ENCODE data around the gene ACOXL. TPM values are rescaled to one million over a fixed set of nuclear protein-coding genes. Genes with fewer than 3 reads are reported as not detected.

ACOXL gene
- total RNA-seq, 2 donors from 2014 or later = 0.52 TPM; not detected in 1

DNA sequence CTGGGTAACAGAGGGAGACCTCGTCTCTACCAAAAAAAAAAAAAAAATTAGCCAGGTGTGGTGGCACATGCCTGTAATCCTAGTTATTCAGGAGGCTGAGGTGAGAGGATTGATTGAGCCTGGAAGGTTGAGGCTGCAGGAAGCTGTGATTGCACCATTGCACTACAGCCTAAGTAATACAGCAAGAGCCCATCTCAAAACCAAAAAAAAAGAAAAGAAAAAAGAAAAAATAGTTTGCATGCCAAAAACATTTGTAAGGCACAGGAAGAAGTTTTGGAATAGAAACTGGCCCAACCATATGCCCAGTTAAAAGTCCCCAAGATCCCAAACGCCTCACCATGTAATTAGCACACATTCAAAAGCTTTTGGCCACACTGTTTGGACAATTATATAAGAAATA lies 13.4 kb upstream of the ACOXL start:
- no peak overlapping the region for H3K4me3 ChIP-seq
- no peak overlapping the region for H3K27ac ChIP-seq
- H3K36me3 ChIP-seq (replicated peaks in 1 of 2; ENCODE audit: insufficient read depth in 1 of 2, low read depth in 2 of 2) = no peaks in the 10 kb centered on the region
- TF ChIP-seq, protein P1, sequence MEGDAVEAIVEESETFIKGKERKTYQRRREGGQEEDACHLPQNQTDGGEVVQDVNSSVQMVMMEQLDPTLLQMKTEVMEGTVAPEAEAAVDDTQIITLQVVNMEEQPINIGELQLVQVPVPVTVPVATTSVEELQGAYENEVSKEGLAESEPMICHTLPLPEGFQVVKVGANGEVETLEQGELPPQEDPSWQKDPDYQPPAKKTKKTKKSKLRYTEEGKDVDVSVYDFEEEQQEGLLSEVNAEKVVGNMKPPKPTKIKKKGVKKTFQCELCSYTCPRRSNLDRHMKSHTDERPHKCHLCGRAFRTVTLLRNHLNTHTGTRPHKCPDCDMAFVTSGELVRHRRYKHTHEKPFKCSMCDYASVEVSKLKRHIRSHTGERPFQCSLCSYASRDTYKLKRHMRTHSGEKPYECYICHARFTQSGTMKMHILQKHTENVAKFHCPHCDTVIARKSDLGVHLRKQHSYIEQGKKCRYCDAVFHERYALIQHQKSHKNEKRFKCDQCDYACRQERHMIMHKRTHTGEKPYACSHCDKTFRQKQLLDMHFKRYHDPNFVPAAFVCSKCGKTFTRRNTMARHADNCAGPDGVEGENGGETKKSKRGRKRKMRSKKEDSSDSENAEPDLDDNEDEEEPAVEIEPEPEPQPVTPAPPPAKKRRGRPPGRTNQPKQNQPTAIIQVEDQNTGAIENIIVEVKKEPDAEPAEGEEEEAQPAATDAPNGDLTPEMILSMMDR (IDR thresholded peaks at IDR 0.05) = no peak
- TF ChIP-seq POLR2A (IDR thresholded peaks at IDR 0.05) = no peak
- ATAC-seq = no peak
- H3K9me3 ChIP-seq = no peaks in the 10 kb centered on the region
- intact Hi-C loops (cut with DNase I) = no loop called here
- WGBS, 2 donors = 54 to 62% methylated on average over 2 of the region's 2 CpGs
- no peaks in the 10 kb centered on the region for H3K4me1 ChIP-seq
- no peaks in the 10 kb centered on the region for H3K27me3 ChIP-seq
- DNase-seq = no peak

DNA sequence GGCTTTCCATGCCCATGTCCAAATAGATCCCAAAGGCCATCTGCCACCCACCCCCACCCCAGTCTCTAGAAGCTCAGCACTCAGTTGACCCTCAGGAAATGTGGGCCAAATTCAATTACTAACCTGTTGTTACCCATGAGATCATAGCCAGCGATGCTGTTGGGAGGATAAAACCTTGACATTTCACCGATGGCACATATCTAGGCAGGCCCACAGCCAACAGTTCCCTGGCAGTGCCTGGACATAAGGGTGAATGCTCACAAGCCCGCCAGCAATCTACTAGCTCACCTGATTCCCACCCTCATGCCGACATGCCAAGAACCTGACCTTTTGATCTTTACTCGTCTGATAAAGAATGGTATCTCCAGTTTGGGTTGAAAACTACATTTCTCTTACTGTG lies 11.8 kb upstream of the ACOXL start:
- no peaks in the 10 kb centered on the region for H3K9me3 ChIP-seq
- no peaks in the 10 kb centered on the region for H3K36me3 ChIP-seq (replicated peaks in 1 of 2; ENCODE audit: insufficient read depth in 1 of 2, low read depth in 2 of 2)
- no peaks in the 10 kb centered on the region for H3K27me3 ChIP-seq
- no peak for TF ChIP-seq POLR2A (IDR thresholded peaks at IDR 0.05)
- TF ChIP-seq, protein P1 (IDR thresholded peaks at IDR 0.05) = no peak
- no peak for ATAC-seq
- no peak overlapping the region for H3K27ac ChIP-seq
- no peak overlapping the region for H3K4me3 ChIP-seq
- no peaks in the 10 kb centered on the region for H3K4me1 ChIP-seq
- no peak for DNase-seq
- WGBS, 2 donors = 35 to 37% methylated on average over 5 of the region's 5 CpGs
- intact Hi-C loops (cut with DNase I) = no loop called here

DNA sequence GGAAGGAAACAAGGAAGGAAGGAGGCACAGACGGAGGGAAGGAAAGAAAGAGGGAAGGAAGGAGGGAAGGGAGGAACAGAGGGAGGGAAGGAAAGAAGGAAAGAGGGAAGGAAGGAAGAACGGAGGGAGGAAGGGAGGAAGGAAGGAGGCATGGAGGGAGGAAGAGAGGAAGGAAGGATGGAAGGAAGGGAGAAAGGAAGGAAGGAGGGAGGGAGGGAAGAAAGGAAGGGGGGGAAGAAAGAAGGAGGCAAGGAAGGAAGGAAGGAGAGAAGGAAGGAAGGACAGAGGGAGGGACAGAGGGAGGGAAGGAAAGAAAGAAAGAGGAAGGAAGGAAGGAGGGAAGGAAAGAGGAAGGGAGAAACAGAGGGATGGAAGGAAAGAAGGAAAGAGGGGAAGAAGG lies 7.6 kb upstream of the ACOXL start:
- Histone ChIP-seq H3K4me3 (no peak overlapping the region), H3K4me1 (no peaks in the 10 kb centered on the region), H3K27ac (no peak overlapping the region), H3K27me3 (no peaks in the 10 kb centered on the region), H3K9me3 (no peaks in the 10 kb centered on the region), H3K36me3 (replicated peaks in 1 of 2; ENCODE audit: insufficient read depth in 1 of 2, low read depth in 2 of 2) (no peaks in the 10 kb centered on the region)
- 60 to 69% methylated on average over 2 of the region's 2 CpGs for WGBS, 2 donors
- intact Hi-C loops (cut with DNase I) = no loop called here
- no peak for ATAC-seq
- DNase-seq = no peak
- TF ChIP-seq, protein P1 (IDR thresholded peaks at IDR 0.05) = no peak
- TF ChIP-seq POLR2A (IDR thresholded peaks at IDR 0.05) = no peak

DNA sequence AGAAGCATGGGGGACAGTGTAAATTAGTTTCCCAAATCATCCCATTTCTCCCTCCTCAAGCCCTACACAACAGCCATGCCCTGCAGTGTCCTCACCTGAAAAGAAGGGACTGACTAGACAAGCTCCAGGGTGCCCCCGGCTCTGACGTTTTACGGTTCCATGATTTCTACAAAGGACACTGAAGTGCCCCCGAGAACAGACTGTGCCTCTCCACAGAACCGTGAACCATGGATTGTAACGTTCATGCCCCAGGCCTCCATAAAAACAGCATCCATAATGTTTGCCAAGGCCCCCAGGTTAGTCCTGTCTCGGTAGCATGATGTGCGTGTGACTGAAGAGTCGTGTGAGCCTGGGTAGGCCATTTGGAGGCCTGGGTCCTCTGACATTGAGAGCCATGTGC lies 7.0 kb upstream of the ACOXL start:
- no peak for DNase-seq
- Histone ChIP-seq H3K9me3 (no peaks in the 10 kb centered on the region), H3K4me3 (no peak overlapping the region), H3K36me3 (replicated peaks in 1 of 2; ENCODE audit: insufficient read depth in 1 of 2, low read depth in 2 of 2) (no peaks in the 10 kb centered on the region), H3K27me3 (no peaks in the 10 kb centered on the region), H3K27ac (no peak overlapping the region), H3K4me1 (no peaks in the 10 kb centered on the region)
- TF ChIP-seq, protein P1 (IDR thresholded peaks at IDR 0.05) = no peak
- no peak for TF ChIP-seq POLR2A (IDR thresholded peaks at IDR 0.05)
- no peak for ATAC-seq
- intact Hi-C loops (cut with DNase I) = no loop called here
- 81 to 88% methylated on average over 9 of the region's 9 CpGs for WGBS, 2 donors

DNA sequence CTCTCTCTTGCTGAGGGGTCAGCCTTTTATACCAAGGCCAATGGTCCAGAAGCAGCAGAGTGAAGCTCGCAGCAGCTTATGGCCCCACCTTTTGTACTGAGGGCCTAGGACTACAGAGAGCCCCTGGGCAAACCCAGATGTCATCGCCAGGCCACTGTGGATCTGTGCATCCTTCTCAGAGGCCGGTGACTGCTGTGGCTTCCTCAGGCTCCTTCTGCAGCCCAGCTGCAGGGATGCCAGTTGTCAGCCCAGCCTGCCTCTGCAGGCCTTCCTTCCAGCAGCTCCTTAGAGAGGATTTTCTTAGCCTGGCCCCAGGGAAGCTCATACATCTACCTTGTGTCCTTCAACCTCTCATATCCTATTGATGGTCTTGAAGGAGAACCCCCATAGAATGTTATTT lies 6.5 kb upstream of the ACOXL start:
- DNase-seq (no peak), ATAC-seq (no peak)
- no peaks in the 10 kb centered on the region for H3K4me1 ChIP-seq
- 81 to 93% methylated on average over 3 of the region's 3 CpGs for WGBS, 2 donors
- intact Hi-C loops (cut with DNase I) = no loop called here
- no peaks in the 10 kb centered on the region for H3K27me3 ChIP-seq
- TF ChIP-seq POLR2A (IDR thresholded peaks at IDR 0.05) = no peak
- TF ChIP-seq, protein P1 (IDR thresholded peaks at IDR 0.05) = no peak
- no peaks in the 10 kb centered on the region for H3K36me3 ChIP-seq (replicated peaks in 1 of 2; ENCODE audit: insufficient read depth in 1 of 2, low read depth in 2 of 2)
- no peak overlapping the region for H3K27ac ChIP-seq
- H3K9me3 ChIP-seq = no peaks in the 10 kb centered on the region
- no peak overlapping the region for H3K4me3 ChIP-seq

All from body of pancreas (tissue), 4 donors.